Sigmoid colon (tissue), 7 donors: ENCODE measurements around the gene CECR2. TPM values are rescaled to one million over a fixed set of nuclear protein-coding genes. Genes with fewer than 3 reads are reported as not detected.

Experiments used
- DNase-seq: peaks from one replicate; pipeline ENCODE4 v3.0.0-alpha.2; 2019
- H3K27ac ChIP-seq, 4 donors: fragments of 200-600 bp; sonication (generic); one replicate each; pipeline ENCODE4 v1.5.1; 2016 to 2019; ENCODE audit warnings: mild to moderate bottlenecking in 1 of 4
- H3K27me3 ChIP-seq, 3 donors: fragments of 200-600 bp; sonication (generic); one replicate each; pipeline ENCODE4 v1.5.1; 2019; ENCODE audit warnings: mild to moderate bottlenecking in 1 of 3
- H3K36me3 ChIP-seq, 4 donors: fragments of 200-600 bp; sonication (generic); one replicate each; pipeline ENCODE4 v1.5.1; 2016 to 2019
- H3K4me1 ChIP-seq, 4 donors: fragments of 200-600 bp; sonication (generic); one replicate each; pipeline ENCODE4 v1.5.1; 2017 to 2019
- H3K4me3 ChIP-seq, 4 donors: fragments of 200-600 bp; sonication (generic); one replicate each; pipeline ENCODE4 v1.5.1; 2017 to 2019; ENCODE audit warnings: mild to moderate bottlenecking in 2 of 4, moderate library complexity in 1 of 4
- H3K9me3 ChIP-seq, 4 donors: fragments of 200-600 bp in 3 of 4; sonication (generic) in 3 of 4; one replicate each; pipeline versions ENCODE4 v1.5.1 to v1.6.1; 2013 to 2019
- EP300 ChIP-seq, 4 donors: sonication (generic); formaldehyde crosslinking; IDR thresholded peaks; one replicate each; pipeline ENCODE4 v1.6.1; 2017; ENCODE audit warnings: antibody characterized with exemption in 4 of 4
- POLR2A ChIP-seq, 2 donors: fragments of 450-650 bp; IDR thresholded peaks; one replicate each; pipeline ENCODE4 v1.6.1; 2016; ENCODE audit warnings: antibody characterized with exemption in 2 of 2, mild to moderate bottlenecking in 2 of 2, moderate library complexity in 2 of 2
- POLR2AphosphoS5 ChIP-seq, 4 donors: sonication (generic); formaldehyde crosslinking; IDR thresholded peaks; one replicate each; pipeline ENCODE4 v1.6.1; 2017; ENCODE audit warnings: antibody characterized with exemption in 4 of 4
- WGBS, 2 donors: extraction: QIAGEN DNeasy Blood & Tissue Kit; methylation state at CpG; one replicate each; pipeline ENCODE4 v1.1.7; 2013; 5-methylcytosine and 5-hydroxymethylcytosine counted together
- intact Hi-C: fragments of 100-400 bp; cut with DNase I; formaldehyde crosslinking; loops from one replicate; pipeline ENCODE4 v1.15.1; 2023
- polyA plus RNA-seq, 3 donors: library from polyadenylated mRNA; stranded (reverse); fragments of 200-250 nt; gene quantifications; one replicate each; pipeline ENCODE4 v1.2.3, GENCODE V29; 2013
- total RNA-seq, 4 donors: library from RNA; depleted of rRNA; stranded (reverse); fragments of >200 nt; gene quantifications; one replicate each; pipeline ENCODE4 v1.1.0, GENCODE V29; 2016
- TF ChIP-seq, protein P1 (sequence below), 4 experiments: fragments of 450-650 bp in 3 of 4; fragments of 200-600 bp in 1 of 4; IDR thresholded peaks; one replicate each; pipeline ENCODE4 v1.5.1; 2016 to 2019; ENCODE audit warnings: antibody characterized with exemption in 4 of 4, mild to moderate bottlenecking in 3 of 4, moderate library complexity in 2 of 4
- donor health status: healthy with polysubstance abuse.
- donor health status: Bipolar disorder and iron deficiency.
- donor health status: healthy.

Gene CECR2
- total and polyA plus RNA-seq, 7 donors = 0.39 to 2.8 (median 1.3) TPM; not detected in 1

DNA sequence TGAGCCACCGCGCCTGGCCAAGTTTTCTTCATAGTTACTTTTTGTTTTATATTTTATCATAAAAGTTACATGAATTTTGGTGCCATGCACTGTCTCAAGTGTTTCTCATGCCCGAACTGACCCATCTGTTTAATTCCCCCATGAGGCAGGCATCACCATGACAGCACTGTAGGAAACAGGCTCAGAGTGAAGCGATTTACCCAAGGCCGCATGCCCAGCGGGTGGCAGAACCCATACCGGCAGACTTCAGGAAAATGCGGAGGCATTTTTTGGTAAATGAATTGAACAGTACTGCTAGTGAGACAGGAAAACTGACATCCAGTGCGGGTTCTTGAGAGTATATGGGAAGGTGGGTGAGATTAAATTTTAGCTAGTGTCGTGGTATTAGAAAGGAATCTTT lies 19.0 kb downstream of the CECR2 start:
- no peak overlapping the region for H3K4me3 ChIP-seq
- no peaks in the 10 kb centered on the region for H3K4me1 ChIP-seq
- WGBS, 2 donors = 95% methylated on average over 10 of the region's 10 CpGs
- peaks cover 0 to 5% (median 0%) of the 10 kb centered on the region in 3 donors for H3K27me3 ChIP-seq
- H3K36me3 ChIP-seq = no peaks in the 10 kb centered on the region
- no peak for TF ChIP-seq POLR2AphosphoS5 (IDR thresholded peaks at IDR 0.05)
- no peak for TF ChIP-seq POLR2A (IDR thresholded peaks at IDR 0.05)
- TF ChIP-seq, protein P1, sequence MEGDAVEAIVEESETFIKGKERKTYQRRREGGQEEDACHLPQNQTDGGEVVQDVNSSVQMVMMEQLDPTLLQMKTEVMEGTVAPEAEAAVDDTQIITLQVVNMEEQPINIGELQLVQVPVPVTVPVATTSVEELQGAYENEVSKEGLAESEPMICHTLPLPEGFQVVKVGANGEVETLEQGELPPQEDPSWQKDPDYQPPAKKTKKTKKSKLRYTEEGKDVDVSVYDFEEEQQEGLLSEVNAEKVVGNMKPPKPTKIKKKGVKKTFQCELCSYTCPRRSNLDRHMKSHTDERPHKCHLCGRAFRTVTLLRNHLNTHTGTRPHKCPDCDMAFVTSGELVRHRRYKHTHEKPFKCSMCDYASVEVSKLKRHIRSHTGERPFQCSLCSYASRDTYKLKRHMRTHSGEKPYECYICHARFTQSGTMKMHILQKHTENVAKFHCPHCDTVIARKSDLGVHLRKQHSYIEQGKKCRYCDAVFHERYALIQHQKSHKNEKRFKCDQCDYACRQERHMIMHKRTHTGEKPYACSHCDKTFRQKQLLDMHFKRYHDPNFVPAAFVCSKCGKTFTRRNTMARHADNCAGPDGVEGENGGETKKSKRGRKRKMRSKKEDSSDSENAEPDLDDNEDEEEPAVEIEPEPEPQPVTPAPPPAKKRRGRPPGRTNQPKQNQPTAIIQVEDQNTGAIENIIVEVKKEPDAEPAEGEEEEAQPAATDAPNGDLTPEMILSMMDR (IDR thresholded peaks at IDR 0.05) = no peak
- TF ChIP-seq EP300 (IDR thresholded peaks at IDR 0.05) = no peak
- no peak overlapping the region for H3K27ac ChIP-seq
- intact Hi-C loops = no loop called here
- H3K9me3 ChIP-seq = peaks cover 0 to 12% (median 0%) of the 10 kb centered on the region in 4 donors
- no peak for DNase-seq

- no peak overlapping the region for H3K27ac ChIP-seq
- H3K27me3 ChIP-seq = peaks cover 0 to 5% (median 0%) of the 10 kb centered on the region in 3 donors
- no peaks in the 10 kb centered on the region for H3K9me3 ChIP-seq
- intact Hi-C loops = no loop called here
- H3K36me3 ChIP-seq = no peaks in the 10 kb centered on the region
- no peak for DNase-seq
- 56 to 76% methylated on average over 5 of the region's 5 CpGs for WGBS, 2 donors
- H3K4me1 ChIP-seq = no peaks in the 10 kb centered on the region
- no peak overlapping the region for H3K4me3 ChIP-seq
- TF ChIP-seq, protein P1 (IDR thresholded peaks at IDR 0.05) = no peak
- TF ChIP-seq POLR2A (IDR thresholded peaks at IDR 0.05) = no peak
- TF ChIP-seq POLR2AphosphoS5 (IDR thresholded peaks at IDR 0.05) = no peak
Observed at GRCh38 chr22:17390087-17390486, 20.8 kb downstream of the CECR2 start.

- 17 to 69% methylated on average over 3 of the region's 3 CpGs for WGBS, 2 donors
- no peak overlapping the region for H3K4me3 ChIP-seq
Observed at GRCh38 chr22:17396516-17396915, 27.3 kb downstream of the CECR2 start.

GRCh38 chr22:17397756-17398547 lies 28.7 kb downstream of the CECR2 start:
- Histone ChIP-seq H3K9me3 (no peaks in the 10 kb centered on the region), H3K27me3 (no peaks in the 10 kb centered on the region), H3K4me3 (no peak overlapping the region), H3K4me1 (no peaks in the 10 kb centered on the region), H3K36me3 (no peaks in the 10 kb centered on the region), H3K27ac (no peak overlapping the region)
- intact Hi-C loops = no loop called here
- no peak for DNase-seq
- TF ChIP-seq, protein P1 (IDR thresholded peaks at IDR 0.05) = no peak
- no peak for TF ChIP-seq EP300 (IDR thresholded peaks at IDR 0.05)
- TF ChIP-seq POLR2AphosphoS5 (IDR thresholded peaks at IDR 0.05) = no peak
- 87 to 88% methylated on average over 11 of the region's 11 CpGs for WGBS, 2 donors

More at GRCh38 chr22:17396516-17396915, 27.3 kb downstream of the CECR2 start:
- H3K4me1 ChIP-seq = no peaks in the 10 kb centered on the region
- H3K9me3 ChIP-seq = no peaks in the 10 kb centered on the region
- H3K27me3 ChIP-seq = no peaks in the 10 kb centered on the region
- no peak for DNase-seq
- no peaks in the 10 kb centered on the region for H3K36me3 ChIP-seq
- intact Hi-C loops = no loop called here
- TF ChIP-seq EP300 (IDR thresholded peaks at IDR 0.05) (no peak), POLR2AphosphoS5 (IDR thresholded peaks at IDR 0.05) (no peak), POLR2A (IDR thresholded peaks at IDR 0.05) (no peak)
- TF ChIP-seq, protein P1 (IDR thresholded peaks at IDR 0.05) = no peak
- no peak overlapping the region for H3K27ac ChIP-seq
